KMS-11 (cell line): Measurements from ENCODE around the gene SUPT4H1.
A peak's percentile ranks its signal among the peaks of the same experiment; 100 is the strongest.

Experiments
- H2AFZ ChIP-seq: fragments of 200-600 bp; sonication (generic); 2 replicates; pipeline ENCODE4 v1.6.1; 2016; ENCODE audit warnings: antibody characterized with exemption, mixed run types, low read depth
- H3K27ac ChIP-seq: fragments of 200-600 bp; sonication (generic); 2 replicates; pipeline ENCODE4 v1.6.1; 2016; ENCODE audit warnings: mild to moderate bottlenecking, mixed run types
- H3K27me3 ChIP-seq: fragments of 200-600 bp; sonication (generic); 2 replicates; pipeline ENCODE4 v1.6.1; 2017; ENCODE audit warnings: mild to moderate bottlenecking, low read depth, mixed run types, moderate library complexity; ENCODE audit not compliant: insufficient read depth
- H3K36me3 ChIP-seq: fragments of 200-600 bp; sonication (generic); 2 replicates; pipeline ENCODE4 v1.6.1; 2017; ENCODE audit warnings: mild to moderate bottlenecking, mixed run types; ENCODE audit not compliant: insufficient read depth
- H3K4me1 ChIP-seq: fragments of 200-600 bp; sonication (generic); 2 replicates; pipeline ENCODE4 v1.6.1; 2016; ENCODE audit warnings: mild to moderate bottlenecking, low read depth, mixed run types; ENCODE audit not compliant: poor library complexity, severe bottlenecking
- H3K4me2 ChIP-seq: fragments of 200-600 bp; sonication (generic); 2 replicates; pipeline ENCODE4 v1.7.0; 2016; ENCODE audit warnings: mild to moderate bottlenecking, mixed run types
- H3K4me3 ChIP-seq: fragments of 200-600 bp; sonication (generic); IDR thresholded peaks from 2 replicates; pipeline ENCODE4 v1.6.1; 2017; ENCODE audit warnings: low read depth, low read length, mixed read lengths; ENCODE audit not compliant: insufficient read depth
- H3K79me2 ChIP-seq: fragments of 200-600 bp; sonication (generic); 2 replicates; pipeline ENCODE4 v1.6.1; 2016; ENCODE audit warnings: low read depth, mixed run types; ENCODE audit not compliant: insufficient read depth
- H3K9ac ChIP-seq: fragments of 200-600 bp; sonication (generic); 2 replicates; pipeline ENCODE4 v1.6.1; 2016; ENCODE audit warnings: mild to moderate bottlenecking, mixed run types
- H4K20me1 ChIP-seq: fragments of 200-600 bp; sonication (generic); 2 replicates; pipeline ENCODE4 v1.6.1; 2016; ENCODE audit warnings: mild to moderate bottlenecking, mixed run types; ENCODE audit not compliant: insufficient read depth
- TF ChIP-seq, protein P1 (sequence below): fragments of 200-600 bp; sonication (generic); conservative IDR thresholded peaks from 2 replicates; pipeline ENCODE4 v1.6.1; 2017; ENCODE audit warnings: low read depth, mild to moderate bottlenecking, antibody characterized with exemption, low read length, moderate library complexity, mixed read lengths

Gene SUPT4H1

DNA sequence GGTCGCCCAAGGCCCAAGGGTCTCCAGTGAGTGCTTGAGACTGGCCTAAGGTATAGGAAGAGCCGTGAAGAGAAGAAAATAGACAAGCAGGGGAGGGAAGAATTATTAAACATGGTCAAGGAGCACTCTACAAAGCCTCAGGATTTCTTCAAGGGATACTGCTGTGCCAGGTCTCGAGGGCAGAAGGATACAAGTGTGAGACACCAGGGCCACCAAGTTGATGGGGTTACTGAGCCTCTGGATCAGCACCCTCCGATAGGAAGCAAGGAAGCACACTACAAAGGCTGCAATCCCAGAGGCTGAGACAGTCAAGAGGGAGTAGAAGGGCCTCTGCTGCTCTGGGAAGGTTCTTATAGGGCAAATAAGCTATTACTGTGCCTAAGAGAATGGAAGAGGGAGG lies 6.5 kb downstream of the SUPT4H1 start:
- Histone ChIP-seq H3K27ac (peak overlapping the region; percentile 96), H3K79me2 (peaks cover 81% of the 10 kb centered on the region), H3K4me2 (peak overlapping the region; percentile 95), H3K9ac (peak overlapping the region; percentile 57; the same call in 1 of the 2 replicates), H4K20me1 (no peaks in the 10 kb centered on the region), H3K27me3 (no peaks in the 10 kb centered on the region), H3K4me3 (no peak overlapping the region), H2AFZ (no peak overlapping the region), H3K4me1 (peaks cover 91% of the 10 kb centered on the region), H3K36me3 (peaks cover 4% of the 10 kb centered on the region; the same call in 1 of the 2 replicates)
- TF ChIP-seq, protein P1, sequence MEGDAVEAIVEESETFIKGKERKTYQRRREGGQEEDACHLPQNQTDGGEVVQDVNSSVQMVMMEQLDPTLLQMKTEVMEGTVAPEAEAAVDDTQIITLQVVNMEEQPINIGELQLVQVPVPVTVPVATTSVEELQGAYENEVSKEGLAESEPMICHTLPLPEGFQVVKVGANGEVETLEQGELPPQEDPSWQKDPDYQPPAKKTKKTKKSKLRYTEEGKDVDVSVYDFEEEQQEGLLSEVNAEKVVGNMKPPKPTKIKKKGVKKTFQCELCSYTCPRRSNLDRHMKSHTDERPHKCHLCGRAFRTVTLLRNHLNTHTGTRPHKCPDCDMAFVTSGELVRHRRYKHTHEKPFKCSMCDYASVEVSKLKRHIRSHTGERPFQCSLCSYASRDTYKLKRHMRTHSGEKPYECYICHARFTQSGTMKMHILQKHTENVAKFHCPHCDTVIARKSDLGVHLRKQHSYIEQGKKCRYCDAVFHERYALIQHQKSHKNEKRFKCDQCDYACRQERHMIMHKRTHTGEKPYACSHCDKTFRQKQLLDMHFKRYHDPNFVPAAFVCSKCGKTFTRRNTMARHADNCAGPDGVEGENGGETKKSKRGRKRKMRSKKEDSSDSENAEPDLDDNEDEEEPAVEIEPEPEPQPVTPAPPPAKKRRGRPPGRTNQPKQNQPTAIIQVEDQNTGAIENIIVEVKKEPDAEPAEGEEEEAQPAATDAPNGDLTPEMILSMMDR, result no peak

- Histone ChIP-seq H2AFZ (no peak overlapping the region), H3K27me3 (no peaks in the 10 kb centered on the region), H3K4me1 (peaks cover 97% of the 10 kb centered on the region), H3K27ac (peak overlapping the region; percentile 96), H3K4me2 (peak overlapping the region; percentile 95), H4K20me1 (no peaks in the 10 kb centered on the region), H3K9ac (peak overlapping the region; percentile 57; the same call in 1 of the 2 replicates), H3K4me3 (no peak overlapping the region), H3K36me3 (peaks cover 3% of the 10 kb centered on the region; the same call in 1 of the 2 replicates), H3K79me2 (peaks cover 83% of the 10 kb centered on the region)
- TF ChIP-seq, protein P1, result peak; percentile 48
These were observed 7.2 kb downstream of the SUPT4H1 start for GRCh38 chr17:58344791-58345157.

DNA sequence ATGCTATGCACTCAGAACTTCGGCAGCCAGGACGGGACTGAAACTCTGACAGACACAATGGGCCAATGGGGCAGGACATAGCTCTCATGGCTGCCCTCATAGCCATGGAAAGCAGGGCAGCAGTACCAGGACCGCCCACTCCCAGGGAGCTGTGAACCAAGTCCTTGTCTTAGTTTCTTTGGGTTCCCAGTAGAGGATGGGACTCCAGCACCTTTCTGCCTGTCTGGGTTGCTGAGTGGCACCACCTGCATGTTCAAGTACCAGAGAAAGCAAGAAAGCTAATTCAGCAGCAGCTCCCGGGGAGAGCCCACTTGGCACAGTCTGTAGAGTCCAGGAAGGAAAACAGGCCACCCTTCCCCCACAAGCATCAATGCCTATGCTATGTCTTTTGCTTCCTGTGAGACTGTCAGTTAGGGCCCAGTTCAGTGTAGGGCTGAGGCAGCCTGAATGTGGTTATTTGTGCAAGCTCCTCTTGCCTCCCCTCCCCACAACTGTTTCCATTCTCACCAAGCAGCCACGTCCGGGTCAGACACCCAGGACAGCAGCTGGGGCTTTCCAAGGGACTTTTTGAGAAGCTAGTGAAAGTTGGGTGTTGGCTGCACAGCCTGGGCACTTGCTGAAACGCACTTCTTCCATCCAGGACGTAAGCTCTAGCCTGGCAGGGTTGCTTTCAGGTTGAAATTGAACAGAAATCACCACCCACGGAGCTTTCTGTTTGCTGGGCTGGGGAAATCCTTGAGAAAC lies 7.8 kb downstream of the SUPT4H1 start:
- Histone ChIP-seq H3K9ac (peak overlapping the region; percentile 57; the same call in 1 of the 2 replicates), H4K20me1 (no peaks in the 10 kb centered on the region), H3K27ac (peak overlapping the region; percentile 96), H3K79me2 (peaks cover 83% of the 10 kb centered on the region), H3K27me3 (no peaks in the 10 kb centered on the region), H3K36me3 (no peaks in the 10 kb centered on the region; the same call in 1 of the 2 replicates), H2AFZ (no peak overlapping the region), H3K4me2 (peak overlapping the region; percentile 95), H3K4me1 (peaks cover 97% of the 10 kb centered on the region), H3K4me3 (no peak overlapping the region)
- TF ChIP-seq, protein P1, result no peak

- Histone ChIP-seq H4K20me1 (no peaks in the 10 kb centered on the region), H3K27me3 (no peaks in the 10 kb centered on the region), H2AFZ (no peak overlapping the region), H3K4me2 (peak overlapping the region; percentile 95), H3K4me1 (peaks cover 96% of the 10 kb centered on the region), H3K79me2 (peaks cover 83% of the 10 kb centered on the region), H3K9ac (peak overlapping the region; percentile 57), H3K27ac (peak overlapping the region; percentile 96), H3K36me3 (no peaks in the 10 kb centered on the region; the same call in 1 of the 2 replicates), H3K4me3 (no peak overlapping the region)
- TF ChIP-seq, protein P1, result no peak
These were observed 8.9 kb downstream of the SUPT4H1 start for GRCh38 chr17:58343131-58343530.
